RWPE1 (cell line): Measurements from ENCODE around the gene EHD4.

Source experiments
- CTCF ChIA-PET: fragments of 350-600 bp; sonication (Branson Sonifier 250); formaldehyde crosslinking; extraction: SDS; loops from one replicate; lab custom pipeline; 2021; lab: Yijun Ruan, JAX
- POLR2A ChIA-PET: fragments of 400-600 bp; formaldehyde crosslinking; extraction: SDS; loops from one replicate; lab custom pipeline; 2020; ENCODE audit warnings: antibody characterized with exemption; ENCODE audit not compliant: low non-redundant PET; lab: Yijun Ruan, JAX
- DNase-seq: peaks from one replicate; pipeline ENCODE4 v3.0.0; 2012; ENCODE audit warnings: low spot score
- H3K27ac ChIP-seq: fragments of 450-650 bp; 2 replicates; pipeline ENCODE4 v1.5.1; 2017
- CTCF ChIP-seq: fragments of 450-650 bp; conservative IDR thresholded peaks from 2 replicates; pipeline ENCODE4 v1.5.1; 2017; ENCODE audit warnings: low read depth, mild to moderate bottlenecking

EHD4 gene

GRCh38 chr15:41850482-41851166 lies 121.7 kb downstream of the EHD4 start:
- ChIA-PET POLR2A (interaction anchor here (0.6 kb wide), 1 partner anchor 114 kb away, joined by 3 read pairs; no protein-coding TSS in a partner anchor), CTCF (interaction anchor here (0.6 to 0.9 kb wide), 3 partner anchors 9 to 771 kb away, joined by 3 to 4 read pairs (median 3); no protein-coding TSS in a partner anchor)
- no peak for TF ChIP-seq CTCF
- no peak for DNase-seq
- peak overlapping the region; percentile 84 for H3K27ac ChIP-seq

- no peak for TF ChIP-seq CTCF
- ChIA-PET POLR2A (no interaction called here), CTCF (no interaction called here)
- peak; percentile 65 for DNase-seq
- peak overlapping the region; percentile 84 for H3K27ac ChIP-seq
Observed at GRCh38 chr15:41849861-41850260, 122.5 kb downstream of the EHD4 start.

GRCh38 chr15:41849204-41849603 lies 123.2 kb downstream of the EHD4 start:
- H3K27ac ChIP-seq = peak overlapping the region; percentile 84
- DNase-seq = no peak
- no peak for TF ChIP-seq CTCF
- ChIA-PET POLR2A (no interaction called here), CTCF (no interaction called here)

GRCh38 chr15:41848631-41849030 lies 123.7 kb downstream of the EHD4 start:
- ChIA-PET CTCF (interaction anchor here (0.7 kb wide), 1 partner anchor 123 kb away, joined by 3 read pairs; no protein-coding TSS in a partner anchor), POLR2A (no interaction called here)
- no peak for TF ChIP-seq CTCF
- DNase-seq = no peak
- peak overlapping the region; percentile 84 for H3K27ac ChIP-seq

- POLR2A ChIA-PET = no interaction called here
- no peak for DNase-seq
- no peak for TF ChIP-seq CTCF
- H3K27ac ChIP-seq = peak overlapping the region; percentile 84
- CTCF ChIA-PET = interaction anchor here (0.7 kb wide), 1 partner anchor 123 kb away, joined by 3 read pairs; no protein-coding TSS in a partner anchor
Observed at GRCh38 chr15:41847981-41848380, 124.4 kb downstream of the EHD4 start.

- ChIA-PET CTCF (no interaction called here), POLR2A (no interaction called here)
- no peak for TF ChIP-seq CTCF
- H3K27ac ChIP-seq = peak overlapping the region; percentile 84
- DNase-seq = no peak
Observed at GRCh38 chr15:41847206-41847605, 125.2 kb downstream of the EHD4 start.
